Type B pancreatic cell (in vitro differentiated cells): ENCODE data around the gene AHDC1. TPM values are rescaled to one million over a fixed set of nuclear protein-coding genes. Genes with fewer than 3 reads are reported as not detected.

Experiments
- DNase-seq: peaks from one replicate; pipeline ENCODE4 v3.0.0; 2021; ENCODE audit warnings: mixed read lengths; ENCODE audit not compliant: unreplicated experiment; ENCODE audit errors: extremely low spot score
- H3K27ac Mint-ChIP-seq: 2 replicates; pipeline ENCODE4 v1.8.0; 2021; ENCODE audit warnings: mild to moderate bottlenecking, mixed read lengths
- H3K27me3 Mint-ChIP-seq: 2 replicates; pipeline ENCODE4 v1.8.0; 2021; ENCODE audit warnings: mixed read lengths
- H3K36me3 Mint-ChIP-seq: 2 replicates; pipeline ENCODE4 v1.8.0; 2021; ENCODE audit warnings: mixed read lengths
- H3K4me1 Mint-ChIP-seq: one replicate; pipeline ENCODE4 v1.8.0; 2021; ENCODE audit warnings: mixed read lengths; ENCODE audit not compliant: unreplicated experiment
- H3K4me3 Mint-ChIP-seq: 2 replicates; pipeline ENCODE4 v1.8.0; 2021; ENCODE audit warnings: mild to moderate bottlenecking, mixed read lengths
- H3K9me3 Mint-ChIP-seq: 2 replicates; pipeline ENCODE4 v1.8.0; 2021; ENCODE audit warnings: mixed read lengths
- total RNA-seq: library from RNA; stranded (reverse); gene quantifications from 2 replicates; pipeline ENCODE4 v1.2.1, GENCODE V29; 2021; ENCODE audit warnings: low replicate concordance
- TF ChIP-seq, protein P1 (sequence below): fragments of 200-600 bp; sonication (generic); conservative IDR thresholded peaks from 2 replicates; pipeline ENCODE4 v1.5.0; 2021; ENCODE audit warnings: antibody characterized with exemption, mild to moderate bottlenecking

Gene AHDC1
- total RNA-seq, 1 donor from 2014 or later: 61.0 TPM

DNA sequence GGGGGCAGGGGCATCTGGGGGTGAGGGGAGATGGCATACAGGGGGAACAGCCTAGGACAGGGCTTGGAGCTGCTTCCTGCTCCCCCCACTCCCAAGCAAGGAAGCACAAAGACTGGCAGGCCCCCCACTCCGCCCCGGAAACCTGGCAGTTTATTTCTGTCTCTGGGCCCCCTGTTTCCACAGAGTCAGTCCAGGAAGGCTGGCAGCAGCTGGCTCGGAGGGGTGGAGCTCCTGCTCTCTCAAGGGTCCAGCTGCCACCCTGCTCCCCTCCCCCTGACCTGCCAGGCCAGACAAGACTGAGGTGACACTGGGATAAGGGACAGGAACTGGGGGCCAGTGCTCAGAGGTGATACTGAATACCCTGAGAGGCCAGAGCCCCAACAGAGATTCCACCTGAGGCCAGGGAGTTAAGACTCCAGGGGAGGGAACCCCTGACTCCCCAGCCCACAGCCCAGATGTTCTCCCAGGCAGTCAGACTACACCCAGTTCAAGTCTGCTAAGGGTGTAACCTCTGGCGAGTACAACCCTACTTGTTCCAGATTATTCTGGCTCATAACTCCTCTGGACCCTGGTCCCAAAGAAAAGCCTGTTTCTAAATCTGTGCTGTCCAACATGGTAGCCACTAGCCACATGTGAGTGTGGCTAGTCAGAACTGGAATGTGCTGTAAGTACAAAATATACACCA is 26.3 kb downstream of the AHDC1 start:
- peaks cover 6% of the 10 kb centered on the region for H3K36me3 Mint-ChIP-seq
- H3K27ac Mint-ChIP-seq: no peak overlapping the region
- peaks cover 47% of the 10 kb centered on the region for H3K4me1 Mint-ChIP-seq
- TF ChIP-seq, protein P1, sequence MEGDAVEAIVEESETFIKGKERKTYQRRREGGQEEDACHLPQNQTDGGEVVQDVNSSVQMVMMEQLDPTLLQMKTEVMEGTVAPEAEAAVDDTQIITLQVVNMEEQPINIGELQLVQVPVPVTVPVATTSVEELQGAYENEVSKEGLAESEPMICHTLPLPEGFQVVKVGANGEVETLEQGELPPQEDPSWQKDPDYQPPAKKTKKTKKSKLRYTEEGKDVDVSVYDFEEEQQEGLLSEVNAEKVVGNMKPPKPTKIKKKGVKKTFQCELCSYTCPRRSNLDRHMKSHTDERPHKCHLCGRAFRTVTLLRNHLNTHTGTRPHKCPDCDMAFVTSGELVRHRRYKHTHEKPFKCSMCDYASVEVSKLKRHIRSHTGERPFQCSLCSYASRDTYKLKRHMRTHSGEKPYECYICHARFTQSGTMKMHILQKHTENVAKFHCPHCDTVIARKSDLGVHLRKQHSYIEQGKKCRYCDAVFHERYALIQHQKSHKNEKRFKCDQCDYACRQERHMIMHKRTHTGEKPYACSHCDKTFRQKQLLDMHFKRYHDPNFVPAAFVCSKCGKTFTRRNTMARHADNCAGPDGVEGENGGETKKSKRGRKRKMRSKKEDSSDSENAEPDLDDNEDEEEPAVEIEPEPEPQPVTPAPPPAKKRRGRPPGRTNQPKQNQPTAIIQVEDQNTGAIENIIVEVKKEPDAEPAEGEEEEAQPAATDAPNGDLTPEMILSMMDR: no peak
- H3K9me3 Mint-ChIP-seq: no peaks in the 10 kb centered on the region
- DNase-seq: no peak
- no peak overlapping the region for H3K4me3 Mint-ChIP-seq
- H3K27me3 Mint-ChIP-seq: no peaks in the 10 kb centered on the region

DNA sequence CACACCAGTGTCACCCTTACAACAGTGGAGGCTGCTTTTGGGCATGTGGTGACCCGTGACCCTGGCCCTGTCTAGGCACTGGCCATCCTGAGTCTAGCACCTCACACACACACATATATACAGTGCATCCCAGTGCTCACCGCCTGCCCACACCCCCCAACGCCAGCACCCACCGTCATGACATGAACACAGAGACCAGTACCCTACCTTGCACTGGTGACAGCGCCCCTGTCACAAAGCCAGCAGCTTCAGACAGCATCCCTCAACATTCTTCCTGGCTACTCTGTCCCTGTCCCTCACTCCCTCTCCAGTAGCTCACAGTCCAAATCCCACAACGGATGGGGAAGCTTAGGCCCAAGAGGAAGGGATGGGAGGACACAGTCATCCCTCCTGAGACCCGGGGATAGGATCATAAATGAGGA is 27.1 kb downstream of the AHDC1 start:
- no peaks in the 10 kb centered on the region for H3K27me3 Mint-ChIP-seq
- no peak for DNase-seq
- H3K27ac Mint-ChIP-seq: peak overlapping the region; percentile 69
- peaks cover 47% of the 10 kb centered on the region for H3K4me1 Mint-ChIP-seq
- H3K4me3 Mint-ChIP-seq: peak overlapping the region; percentile 63
- TF ChIP-seq, protein P1: no peak
- H3K9me3 Mint-ChIP-seq: no peaks in the 10 kb centered on the region
- H3K36me3 Mint-ChIP-seq: peaks cover 1% of the 10 kb centered on the region

DNA sequence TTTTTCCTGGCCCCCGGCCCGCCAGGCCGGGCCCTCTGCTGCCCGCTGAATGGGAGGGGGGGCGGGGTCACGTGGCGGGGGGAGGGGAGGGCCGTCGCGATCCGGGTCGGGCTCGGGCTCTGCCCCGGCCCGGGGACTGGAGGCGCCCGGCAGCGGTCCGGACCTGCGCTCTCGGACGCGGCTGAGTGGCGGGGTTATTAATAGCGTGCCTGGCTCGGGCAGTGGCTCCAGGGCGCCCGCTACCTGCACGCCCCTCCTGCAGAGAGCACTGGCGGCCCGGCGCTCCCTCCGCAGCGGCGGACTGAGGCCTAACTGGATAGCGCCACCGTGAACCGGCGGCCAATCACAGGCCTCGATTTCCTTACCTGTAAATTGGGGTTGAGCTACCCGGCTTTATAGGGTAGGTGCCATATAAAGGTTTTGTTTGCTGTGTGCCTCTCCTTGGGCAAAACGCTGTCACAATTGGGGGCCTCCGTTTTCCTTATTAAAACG is 28.1 kb downstream of the AHDC1 start:
- DNase-seq: no peak
- TF ChIP-seq, protein P1: no peak
- Mint-ChIP-seq H3K9me3 (no peaks in the 10 kb centered on the region), H3K27me3 (no peaks in the 10 kb centered on the region), H3K4me1 (peaks cover 48% of the 10 kb centered on the region), H3K36me3 (no peaks in the 10 kb centered on the region), H3K4me3 (peak overlapping the region; percentile 55), H3K27ac (peak overlapping the region; percentile 50)

DNA sequence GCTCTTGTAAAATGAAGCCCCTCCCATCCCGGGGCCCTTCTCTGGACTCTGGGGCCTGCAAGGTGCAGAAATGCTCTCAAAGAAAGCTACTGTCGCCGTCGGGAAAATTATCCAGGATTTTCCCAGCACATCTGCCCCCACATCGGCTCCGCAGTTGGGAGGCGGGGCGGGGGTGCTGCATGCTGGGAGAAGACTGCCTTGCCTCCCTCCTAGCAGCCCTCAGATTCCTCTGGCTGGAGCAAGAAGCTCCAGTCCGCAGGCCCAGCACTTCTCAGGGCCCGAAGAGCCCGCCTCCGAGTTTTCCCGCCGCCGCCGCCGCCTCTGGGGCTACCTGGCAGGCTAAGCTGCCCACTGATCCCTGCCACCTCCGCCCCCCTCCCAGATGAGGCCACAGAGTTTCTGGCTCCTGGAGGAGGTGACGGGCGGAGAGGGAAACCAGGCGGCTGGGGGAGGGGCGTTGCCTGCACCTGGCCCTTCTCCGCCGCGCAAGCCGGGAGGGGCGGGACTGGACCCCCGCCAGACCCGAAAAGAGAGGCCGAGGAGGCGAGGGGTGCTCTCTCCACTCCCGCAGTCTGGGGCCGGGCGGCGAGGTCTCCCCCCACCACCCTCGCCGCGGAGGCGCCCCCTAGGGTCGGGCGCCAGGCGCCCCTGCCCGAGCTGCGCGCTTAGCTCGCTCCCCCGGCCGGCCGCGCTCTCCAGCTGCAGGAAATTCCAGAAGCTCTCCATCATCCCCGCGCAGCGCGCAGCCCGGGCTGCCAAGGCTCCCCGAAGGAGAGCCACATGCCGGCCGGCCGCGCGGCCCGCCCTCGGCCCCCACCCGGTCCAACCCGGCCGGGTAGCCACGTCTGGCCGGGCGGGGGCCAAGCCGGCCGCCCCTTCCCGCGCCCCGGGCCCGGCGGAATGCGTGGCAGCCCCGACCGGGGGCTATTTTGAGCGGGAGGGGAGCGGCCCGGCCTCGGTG is 28.8 kb downstream of the AHDC1 start:
- DNase-seq: no peak
- peak overlapping the region; percentile 77 for H3K4me3 Mint-ChIP-seq
- H3K9me3 Mint-ChIP-seq: no peaks in the 10 kb centered on the region
- H3K27ac Mint-ChIP-seq: peak overlapping the region; percentile 91
- no peaks in the 10 kb centered on the region for H3K27me3 Mint-ChIP-seq
- H3K4me1 Mint-ChIP-seq: peaks cover 56% of the 10 kb centered on the region
- TF ChIP-seq, protein P1: peak; percentile 63
- H3K36me3 Mint-ChIP-seq: no peaks in the 10 kb centered on the region

DNA sequence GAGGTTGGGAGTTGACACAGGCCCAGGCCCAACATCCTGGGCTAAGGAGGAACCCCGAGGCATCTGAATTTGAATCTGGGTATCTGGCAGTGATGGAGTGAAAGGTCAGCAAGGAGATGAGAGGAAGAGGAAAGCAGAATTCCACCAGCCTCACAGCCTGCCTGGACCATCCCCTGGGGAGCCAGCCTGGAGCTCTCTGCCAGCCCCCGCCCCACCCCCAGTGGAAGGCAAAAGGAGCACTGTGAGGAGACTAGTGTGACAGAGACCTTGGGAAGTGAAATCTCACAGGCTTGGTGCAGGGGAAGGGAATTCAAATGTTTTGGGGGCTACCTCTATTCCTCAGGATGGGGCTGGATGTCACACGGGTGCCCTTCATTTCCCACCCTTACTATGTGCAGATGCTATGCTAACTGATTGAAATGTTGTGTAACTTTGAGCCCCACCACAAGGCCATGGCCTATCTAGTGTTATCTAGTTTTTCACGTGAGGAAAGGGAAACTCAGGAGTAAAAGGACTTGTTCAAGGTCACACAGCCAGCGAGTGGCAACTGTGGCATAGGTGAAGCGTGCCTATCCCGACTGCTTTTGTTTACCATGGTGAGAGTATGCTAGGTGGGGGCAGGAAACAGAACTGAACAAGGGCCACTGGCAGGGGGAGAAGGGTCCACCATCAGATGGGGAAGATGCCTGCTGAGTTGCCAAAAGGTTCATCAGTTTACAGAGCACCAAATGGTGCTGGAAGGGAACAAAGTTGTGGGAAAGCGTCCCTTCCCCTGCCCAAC is 29.8 kb downstream of the AHDC1 start:
- TF ChIP-seq, protein P1: no peak
- Mint-ChIP-seq H3K36me3 (no peaks in the 10 kb centered on the region), H3K9me3 (no peaks in the 10 kb centered on the region), H3K27ac (peak overlapping the region; percentile 91), H3K27me3 (no peaks in the 10 kb centered on the region), H3K4me1 (peaks cover 63% of the 10 kb centered on the region), H3K4me3 (peak overlapping the region; percentile 77)
- DNase-seq: no peak
